ENCODE results near the gene STAP2. TPM values are rescaled to one million over a fixed set of nuclear protein-coding genes. Genes with fewer than 3 reads are reported as not detected.

STAP2 gene
- total and polyA plus RNA-seq, 10 of the 15 experiments (the other 5 are each of a cell fraction or from before 2014, with no cell fraction given) = 0.84 to 22.4 (median 15.2) TPM

DNA sequence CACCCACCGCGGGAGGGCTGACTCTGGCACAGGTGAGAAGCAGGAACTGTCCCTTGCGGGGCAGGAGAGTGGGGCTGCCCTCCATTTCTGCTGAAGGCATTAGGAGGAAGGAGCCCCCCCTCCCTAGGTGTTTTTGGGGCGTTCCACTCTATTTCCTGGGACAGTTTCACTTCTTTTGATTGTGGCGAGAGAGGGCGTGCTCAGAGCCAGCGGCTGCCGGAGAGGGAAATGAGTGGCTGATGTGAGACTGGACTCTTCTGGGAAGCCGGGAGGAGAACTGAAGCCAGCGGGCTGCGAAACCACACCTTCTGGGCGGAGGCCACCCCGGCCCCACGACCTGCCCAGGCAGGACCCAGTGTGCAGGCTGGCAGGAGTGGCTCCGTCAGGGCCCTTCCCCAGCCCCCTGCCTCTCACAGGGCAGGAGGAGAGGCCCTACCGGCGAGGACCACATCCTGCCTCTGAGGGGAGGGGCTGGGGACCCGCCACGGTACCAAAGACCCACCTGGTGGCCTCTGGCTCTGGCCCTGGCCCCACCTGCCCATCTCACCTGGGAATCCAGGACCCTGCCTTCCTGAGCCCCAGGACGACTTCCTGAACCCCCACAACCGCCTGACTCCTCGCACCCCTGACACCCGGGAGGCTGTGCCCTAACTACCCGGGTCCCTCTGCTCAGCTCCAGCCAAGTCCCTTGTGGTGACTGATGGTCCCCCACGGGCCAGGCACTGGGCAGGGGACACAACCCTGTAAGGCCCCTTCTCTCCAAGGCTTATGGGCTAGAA is 30.7 kb upstream of the STAP2 start (continued):
- TF ChIP-seq, protein P1, sequence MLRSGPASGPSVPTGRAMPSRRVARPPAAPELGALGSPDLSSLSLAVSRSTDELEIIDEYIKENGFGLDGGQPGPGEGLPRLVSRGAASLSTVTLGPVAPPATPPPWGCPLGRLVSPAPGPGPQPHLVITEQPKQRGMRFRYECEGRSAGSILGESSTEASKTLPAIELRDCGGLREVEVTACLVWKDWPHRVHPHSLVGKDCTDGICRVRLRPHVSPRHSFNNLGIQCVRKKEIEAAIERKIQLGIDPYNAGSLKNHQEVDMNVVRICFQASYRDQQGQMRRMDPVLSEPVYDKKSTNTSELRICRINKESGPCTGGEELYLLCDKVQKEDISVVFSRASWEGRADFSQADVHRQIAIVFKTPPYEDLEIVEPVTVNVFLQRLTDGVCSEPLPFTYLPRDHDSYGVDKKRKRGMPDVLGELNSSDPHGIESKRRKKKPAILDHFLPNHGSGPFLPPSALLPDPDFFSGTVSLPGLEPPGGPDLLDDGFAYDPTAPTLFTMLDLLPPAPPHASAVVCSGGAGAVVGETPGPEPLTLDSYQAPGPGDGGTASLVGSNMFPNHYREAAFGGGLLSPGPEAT (IDR thresholded peaks at IDR 0.05; ENCODE audit: low read depth) = peak; percentile 90
- TF ChIP-seq NR2C1 (IDR thresholded peaks at IDR 0.05) (no peak), NR2C2 (IDR thresholded peaks at IDR 0.05; ENCODE audit: borderline replicate concordance, control insufficient read depth, insufficient read length, low read depth) (no peak), ATF7 (IDR thresholded peaks at IDR 0.05; ENCODE audit: low read depth) (peak; percentile 69; the same call in 1 of the 2 replicates), MTA3 (IDR thresholded peaks at IDR 0.05; ENCODE audit: borderline replicate concordance, low read length) (peak; percentile 46; the same call in 1 of the 2 replicates), ETV6 (conservative IDR thresholded peaks at IDR 0.05 in 1 of 2, IDR thresholded peaks at IDR 0.05 in 1 of 2; ENCODE audit: borderline replicate concordance in 1 of 2, low read depth in 1 of 2) (peak in 1 of 2 experiments; percentile 68; a peak in 1 of 4 replicates), MXI1 (IDR thresholded peaks at IDR 0.05; ENCODE audit: low read depth, low read length) (0 out of 2 replicates have a peak, but pooled peaks have one; percentile 19), RUNX3 (IDR thresholded peaks at IDR 0.05; ENCODE audit: low read length) (peak; percentile 77), FOXK2 (IDR thresholded peaks at IDR 0.05) (peak; percentile 28; the same call in 1 of the 2 replicates), SUPT20H (IDR thresholded peaks at IDR 0.05; ENCODE audit: borderline replicate concordance, control insufficient read depth, low read depth, low read length) (no peak), RFX5 (IDR thresholded peaks at IDR 0.05; ENCODE audit: low read depth, low read length) (0 out of 2 replicates have a peak, but pooled peaks have one; percentile 6), GATAD2B (conservative IDR thresholded peaks at IDR 0.05; ENCODE audit: low read depth) (peak; percentile 55; the same call in 1 of the 2 replicates), LARP7 (IDR thresholded peaks at IDR 0.05) (peak; percentile 58; the same call in 1 of the 2 replicates), DPF2 (IDR thresholded peaks at IDR 0.05) (peak; percentile 82), BACH1 (IDR thresholded peaks at IDR 0.05; ENCODE audit: borderline replicate concordance) (0 out of 2 replicates have a peak, but pooled peaks have one; percentile 30), MEF2A (IDR thresholded peaks at IDR 0.05; ENCODE audit: insufficient read depth, low read depth, low read length) (0 out of 2 replicates have a peak, but pooled peaks have one; percentile 26)
- TF ChIP-seq, protein P2, sequence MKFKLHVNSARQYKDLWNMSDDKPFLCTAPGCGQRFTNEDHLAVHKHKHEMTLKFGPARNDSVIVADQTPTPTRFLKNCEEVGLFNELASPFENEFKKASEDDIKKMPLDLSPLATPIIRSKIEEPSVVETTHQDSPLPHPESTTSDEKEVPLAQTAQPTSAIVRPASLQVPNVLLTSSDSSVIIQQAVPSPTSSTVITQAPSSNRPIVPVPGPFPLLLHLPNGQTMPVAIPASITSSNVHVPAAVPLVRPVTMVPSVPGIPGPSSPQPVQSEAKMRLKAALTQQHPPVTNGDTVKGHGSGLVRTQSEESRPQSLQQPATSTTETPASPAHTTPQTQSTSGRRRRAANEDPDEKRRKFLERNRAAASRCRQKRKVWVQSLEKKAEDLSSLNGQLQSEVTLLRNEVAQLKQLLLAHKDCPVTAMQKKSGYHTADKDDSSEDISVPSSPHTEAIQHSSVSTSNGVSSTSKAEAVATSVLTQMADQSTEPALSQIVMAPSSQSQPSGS (IDR thresholded peaks at IDR 0.05; ENCODE audit: low read length) = no peak
- TF ChIP-seq, protein P3, sequence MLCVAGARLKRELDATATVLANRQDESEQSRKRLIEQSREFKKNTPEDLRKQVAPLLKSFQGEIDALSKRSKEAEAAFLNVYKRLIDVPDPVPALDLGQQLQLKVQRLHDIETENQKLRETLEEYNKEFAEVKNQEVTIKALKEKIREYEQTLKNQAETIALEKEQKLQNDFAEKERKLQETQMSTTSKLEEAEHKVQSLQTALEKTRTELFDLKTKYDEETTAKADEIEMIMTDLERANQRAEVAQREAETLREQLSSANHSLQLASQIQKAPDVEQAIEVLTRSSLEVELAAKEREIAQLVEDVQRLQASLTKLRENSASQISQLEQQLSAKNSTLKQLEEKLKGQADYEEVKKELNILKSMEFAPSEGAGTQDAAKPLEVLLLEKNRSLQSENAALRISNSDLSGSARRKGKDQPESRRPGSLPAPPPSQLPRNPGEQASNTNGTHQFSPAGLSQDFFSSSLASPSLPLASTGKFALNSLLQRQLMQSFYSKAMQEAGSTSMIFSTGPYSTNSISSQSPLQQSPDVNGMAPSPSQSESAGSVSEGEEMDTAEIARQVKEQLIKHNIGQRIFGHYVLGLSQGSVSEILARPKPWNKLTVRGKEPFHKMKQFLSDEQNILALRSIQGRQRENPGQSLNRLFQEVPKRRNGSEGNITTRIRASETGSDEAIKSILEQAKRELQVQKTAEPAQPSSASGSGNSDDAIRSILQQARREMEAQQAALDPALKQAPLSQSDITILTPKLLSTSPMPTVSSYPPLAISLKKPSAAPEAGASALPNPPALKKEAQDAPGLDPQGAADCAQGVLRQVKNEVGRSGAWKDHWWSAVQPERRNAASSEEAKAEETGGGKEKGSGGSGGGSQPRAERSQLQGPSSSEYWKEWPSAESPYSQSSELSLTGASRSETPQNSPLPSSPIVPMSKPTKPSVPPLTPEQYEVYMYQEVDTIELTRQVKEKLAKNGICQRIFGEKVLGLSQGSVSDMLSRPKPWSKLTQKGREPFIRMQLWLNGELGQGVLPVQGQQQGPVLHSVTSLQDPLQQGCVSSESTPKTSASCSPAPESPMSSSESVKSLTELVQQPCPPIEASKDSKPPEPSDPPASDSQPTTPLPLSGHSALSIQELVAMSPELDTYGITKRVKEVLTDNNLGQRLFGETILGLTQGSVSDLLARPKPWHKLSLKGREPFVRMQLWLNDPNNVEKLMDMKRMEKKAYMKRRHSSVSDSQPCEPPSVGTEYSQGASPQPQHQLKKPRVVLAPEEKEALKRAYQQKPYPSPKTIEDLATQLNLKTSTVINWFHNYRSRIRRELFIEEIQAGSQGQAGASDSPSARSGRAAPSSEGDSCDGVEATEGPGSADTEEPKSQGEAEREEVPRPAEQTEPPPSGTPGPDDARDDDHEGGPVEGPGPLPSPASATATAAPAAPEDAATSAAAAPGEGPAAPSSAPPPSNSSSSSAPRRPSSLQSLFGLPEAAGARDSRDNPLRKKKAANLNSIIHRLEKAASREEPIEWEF (IDR thresholded peaks at IDR 0.05; ENCODE audit: insufficient replicate concordance, low read depth, low read length) = no peak

Measured in GM12878 (cell line).